NCI-H345 (cell line): ENCODE data around the gene CSNK1G2.

Experiments used
- DNase-seq: peaks from one replicate; lab custom pipeline; 2025; lab: John Stamatoyannopoulos, UW

Gene CSNK1G2

DNA sequence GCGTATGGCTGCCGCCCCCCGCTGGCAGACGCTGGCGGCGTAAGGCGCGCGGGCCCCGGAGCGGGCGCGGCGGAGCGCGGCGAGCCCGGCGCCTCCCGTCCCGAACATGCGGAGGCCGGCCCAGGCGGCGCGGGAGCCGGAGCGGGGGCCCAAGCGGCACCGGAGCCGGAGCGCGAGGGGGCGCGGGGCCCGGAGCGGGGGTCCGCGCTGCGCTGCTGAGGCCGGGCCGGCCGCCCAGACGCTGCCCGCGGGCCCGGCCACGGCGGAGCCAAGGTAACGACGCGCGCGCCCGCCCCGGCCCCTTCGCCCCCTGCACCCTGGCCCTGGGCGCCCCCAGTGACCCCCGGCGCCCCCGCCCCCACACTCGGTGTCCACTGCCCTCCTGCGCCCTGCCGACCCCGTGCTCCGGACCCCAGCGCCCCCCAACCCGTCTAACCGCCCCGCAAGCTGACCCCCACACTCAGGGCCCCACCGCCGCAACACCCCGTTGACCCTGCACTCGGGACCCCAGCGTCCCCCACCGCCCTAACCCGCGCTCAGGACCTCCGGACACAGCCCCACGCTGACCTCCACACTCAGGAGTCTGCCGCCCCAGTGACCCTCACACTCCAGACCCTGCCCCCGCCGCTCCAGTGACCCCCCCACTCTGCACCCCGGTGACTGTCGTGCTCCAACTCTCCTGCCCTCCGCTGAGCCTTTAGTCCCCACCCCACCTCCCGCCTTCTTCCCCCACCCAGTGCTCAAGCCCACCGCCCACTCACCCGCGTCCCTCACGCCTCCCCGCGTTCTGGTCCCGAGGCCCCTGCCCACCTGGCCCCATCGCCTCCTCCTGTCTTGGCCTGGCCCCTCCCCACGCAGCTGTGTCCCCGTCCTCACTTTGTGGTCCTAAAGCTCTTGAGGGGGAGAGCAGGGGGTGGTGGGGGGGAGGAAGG is at the start of gene CSNK1G2:
Gene CSNK1G2, plus strand, starts transcription at position 27 of the 932 bp plus-strand sequence. CDS start 28,601 bp downstream, outside the sequence.
- DNase-seq: no peak

DNA sequence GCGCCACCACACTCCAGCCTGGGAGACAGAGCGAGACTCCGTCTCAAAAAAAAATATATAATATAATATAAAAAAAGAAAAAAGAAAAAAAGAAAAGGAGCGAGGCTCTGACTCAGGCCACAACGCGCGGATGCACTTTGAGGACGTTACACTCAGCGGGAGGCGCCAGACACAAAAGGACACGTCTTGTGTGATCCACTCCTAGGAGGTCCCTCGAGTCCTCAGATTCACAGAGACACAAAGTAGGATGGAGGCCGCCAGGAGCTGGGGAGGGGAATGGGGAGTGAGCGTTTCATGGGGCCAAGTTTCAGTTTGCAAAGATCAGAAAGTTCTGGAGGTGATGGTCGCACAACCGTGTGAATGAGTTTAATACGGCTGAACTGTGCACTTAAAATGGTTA is 47.2 kb upstream of the CSNK1G2 start:
- no peak for DNase-seq

GRCh38 chr19:1896508-1896907 is 44.5 kb upstream of the CSNK1G2 start:
- no peak for DNase-seq

GRCh38 chr19:1901940-1902404 is 39.0 kb upstream of the CSNK1G2 start:
- DNase-seq: no peak

GRCh38 chr19:1902923-1903322 is 38.0 kb upstream of the CSNK1G2 start:
- no peak for DNase-seq

GRCh38 chr19:1904860-1905109 is 36.2 kb upstream of the CSNK1G2 start:
- DNase-seq: no peak

GRCh38 chr19:1905110-1905862 is 35.7 kb upstream of the CSNK1G2 start, which contains the start of the genes ADAT3 and SCAMP4:
ADAT3 (plus strand) TSS chr19:1905399; CDS start chr19:1912048, 6,649 bp downstream.
SCAMP4 (plus strand) TSS chr19:1905399; CDS start chr19:1915020, 9,621 bp downstream.
- DNase-seq: peak; percentile 99

- DNase-seq: no peak
These were observed 35.1 kb upstream of the CSNK1G2 start for GRCh38 chr19:1905863-1906375.

DNA sequence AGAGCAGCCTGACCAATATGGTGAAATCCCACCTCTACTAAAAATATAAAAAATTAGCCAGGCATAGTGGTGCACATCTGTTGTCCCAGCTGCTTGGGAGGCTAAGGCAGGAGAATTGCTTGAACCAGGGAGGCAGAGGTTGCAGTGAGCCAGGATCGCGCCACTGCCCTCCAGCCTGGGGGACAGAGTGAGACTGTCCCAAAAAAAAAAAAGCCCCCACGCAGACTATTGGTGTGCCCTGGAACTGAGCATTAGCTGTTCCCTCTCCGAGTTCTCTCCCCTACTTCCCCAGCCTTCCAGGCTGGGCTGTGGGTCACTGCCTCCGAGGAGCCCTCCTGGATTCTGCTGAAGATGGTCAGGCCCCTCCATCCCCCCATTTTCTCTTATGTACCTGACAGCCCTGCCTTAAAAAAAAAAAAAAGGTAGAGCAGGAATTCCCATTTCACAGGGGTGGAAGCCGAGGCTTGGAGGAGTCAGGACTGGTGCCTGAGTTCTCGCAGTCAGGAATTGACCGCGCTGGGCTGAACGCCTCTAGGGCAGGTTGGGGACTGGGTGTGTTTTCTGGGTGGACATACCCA is 33.9 kb upstream of the CSNK1G2 start:
- no peak for DNase-seq

GRCh38 chr19:1907563-1908363 is 33.2 kb upstream of the CSNK1G2 start:
- DNase-seq: no peak

GRCh38 chr19:1908364-1908678 is 32.7 kb upstream of the CSNK1G2 start:
- no peak for DNase-seq

DNA sequence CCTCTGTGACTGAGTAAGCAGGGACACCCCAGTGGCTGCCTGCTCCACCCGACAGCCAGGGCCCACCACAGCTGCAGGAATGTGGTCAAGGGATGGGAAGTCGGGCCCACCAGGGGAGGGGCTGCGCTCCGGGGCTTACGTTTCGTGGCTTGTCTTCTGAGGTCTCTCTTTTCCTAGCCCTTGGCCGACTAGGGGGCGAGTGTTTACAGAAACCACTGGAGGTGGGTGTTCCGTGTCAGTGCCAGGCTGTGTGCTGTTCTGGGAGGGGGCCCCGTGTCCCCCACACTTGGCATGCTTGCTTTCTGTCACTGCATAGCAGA is 31.3 kb upstream of the CSNK1G2 start:
- no peak for DNase-seq

GRCh38 chr19:1910177-1910576 is 30.8 kb upstream of the CSNK1G2 start:
- no peak for DNase-seq

GRCh38 chr19:1911098-1911497 is 29.9 kb upstream of the CSNK1G2 start:
- no peak for DNase-seq

DNA sequence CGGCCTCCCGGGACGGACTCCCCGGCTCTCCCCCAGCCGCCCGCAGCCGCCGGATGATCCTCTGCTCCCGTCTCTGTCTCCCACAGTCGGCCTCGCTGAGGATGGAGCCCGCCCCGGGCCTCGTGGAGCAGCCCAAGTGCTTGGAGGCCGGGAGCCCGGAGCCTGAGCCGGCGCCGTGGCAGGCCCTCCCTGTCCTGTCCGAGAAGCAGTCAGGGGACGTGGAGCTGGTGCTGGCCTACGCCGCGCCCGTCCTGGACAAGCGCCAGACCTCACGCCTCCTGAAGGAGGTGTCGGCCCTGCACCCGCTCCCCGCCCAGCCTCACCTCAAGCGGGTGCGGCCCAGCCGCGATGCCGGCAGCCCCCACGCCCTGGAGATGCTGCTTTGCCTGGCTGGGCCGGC is 29.0 kb upstream of the CSNK1G2 start:
- DNase-seq: no peak

DNA sequence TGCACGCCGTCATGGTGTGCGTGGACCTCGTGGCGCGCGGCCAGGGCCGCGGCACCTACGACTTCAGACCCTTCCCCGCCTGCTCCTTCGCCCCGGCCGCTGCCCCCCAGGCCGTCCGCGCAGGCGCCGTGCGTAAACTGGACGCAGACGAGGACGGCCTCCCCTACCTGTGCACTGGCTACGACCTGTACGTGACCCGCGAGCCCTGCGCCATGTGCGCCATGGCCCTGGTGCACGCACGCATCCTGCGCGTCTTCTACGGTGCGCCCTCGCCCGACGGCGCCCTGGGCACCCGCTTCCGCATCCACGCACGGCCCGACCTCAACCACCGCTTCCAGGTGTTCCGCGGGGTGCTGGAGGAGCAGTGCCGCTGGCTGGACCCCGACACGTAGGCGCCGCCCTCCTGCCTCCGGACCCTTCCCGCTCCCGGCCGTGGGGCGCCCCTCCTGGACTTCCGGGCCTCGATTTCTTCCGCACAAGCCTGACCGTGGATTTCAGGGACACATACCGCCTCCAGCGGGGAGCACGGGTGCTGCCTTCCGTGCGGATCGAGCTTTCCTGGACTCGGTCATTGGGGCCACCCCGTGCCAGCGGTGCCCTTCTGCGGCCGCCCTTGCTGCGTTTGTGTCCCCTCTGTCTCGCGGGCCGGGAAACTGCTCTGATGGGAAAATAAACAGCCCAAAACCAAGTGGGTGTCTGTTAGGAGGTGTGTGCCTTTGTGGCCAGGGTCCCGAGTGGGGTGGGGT is 28.0 kb upstream of the CSNK1G2 start:
- no peak for DNase-seq

DNA sequence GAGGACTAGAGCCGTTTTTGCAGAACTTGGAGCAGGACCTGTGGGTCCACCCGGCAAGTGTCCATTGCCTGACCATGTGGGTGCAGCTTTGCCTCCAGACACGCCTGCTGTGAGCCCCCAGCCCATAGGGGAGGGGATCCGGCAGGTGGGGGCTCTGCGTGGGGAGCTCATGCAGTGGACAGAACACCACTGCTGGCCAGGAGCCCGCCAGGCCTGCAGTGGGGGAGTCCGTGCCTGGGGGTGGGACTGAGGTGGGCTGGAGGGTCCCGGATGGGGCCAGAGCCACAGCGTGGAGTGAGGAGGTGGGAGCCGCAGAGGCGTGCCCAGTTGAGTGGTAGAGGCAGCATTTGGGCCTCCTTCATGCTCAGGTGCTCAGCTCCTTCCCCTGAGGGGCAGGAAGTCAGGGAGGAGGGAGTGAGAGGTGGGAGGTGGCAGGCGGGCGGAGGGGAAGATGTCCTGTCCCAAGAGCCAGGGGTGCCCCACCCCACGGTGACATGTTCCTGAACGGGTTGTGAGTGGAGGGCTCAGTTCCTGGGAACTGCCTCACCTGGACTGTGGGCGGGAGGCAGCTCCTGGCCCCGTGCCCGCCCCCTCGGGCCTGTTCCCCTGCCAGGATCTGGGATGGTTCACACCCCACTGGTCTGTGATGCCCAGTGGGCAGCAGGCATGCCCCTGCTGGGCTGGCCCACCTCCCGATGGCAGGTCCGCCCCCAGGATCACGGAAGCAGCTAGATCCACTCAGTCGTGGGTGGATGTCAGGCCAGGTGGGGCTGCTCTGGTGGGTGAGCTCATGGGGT is 27.0 kb upstream of the CSNK1G2 start:
- DNase-seq: no peak

DNA sequence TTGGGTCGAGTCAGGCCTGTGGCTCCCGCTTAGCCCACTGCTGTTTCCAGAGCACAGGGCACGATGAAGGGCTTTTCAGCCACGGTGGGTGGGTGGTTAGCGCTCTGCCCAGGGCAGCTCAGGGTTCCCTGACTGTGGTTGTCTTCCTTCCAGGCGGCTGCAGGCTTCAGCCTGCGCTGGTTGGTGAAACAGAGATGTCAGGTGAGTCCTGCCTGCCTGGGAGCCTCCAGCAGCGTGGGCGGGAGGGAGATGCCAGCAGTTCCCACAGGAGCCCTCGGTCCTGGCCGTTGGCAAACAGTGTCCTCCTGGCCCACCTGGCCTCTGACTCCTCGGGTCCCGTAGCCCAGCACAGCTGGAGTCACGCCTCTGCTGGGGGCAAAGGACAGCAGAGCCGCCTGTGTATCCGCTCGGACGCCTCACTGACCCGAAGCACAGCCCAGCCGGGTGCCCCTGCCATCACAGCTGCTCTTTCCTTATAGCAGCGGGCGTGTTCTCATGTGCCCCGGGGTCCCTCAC is 26.1 kb upstream of the CSNK1G2 start:
- DNase-seq: no peak

DNA sequence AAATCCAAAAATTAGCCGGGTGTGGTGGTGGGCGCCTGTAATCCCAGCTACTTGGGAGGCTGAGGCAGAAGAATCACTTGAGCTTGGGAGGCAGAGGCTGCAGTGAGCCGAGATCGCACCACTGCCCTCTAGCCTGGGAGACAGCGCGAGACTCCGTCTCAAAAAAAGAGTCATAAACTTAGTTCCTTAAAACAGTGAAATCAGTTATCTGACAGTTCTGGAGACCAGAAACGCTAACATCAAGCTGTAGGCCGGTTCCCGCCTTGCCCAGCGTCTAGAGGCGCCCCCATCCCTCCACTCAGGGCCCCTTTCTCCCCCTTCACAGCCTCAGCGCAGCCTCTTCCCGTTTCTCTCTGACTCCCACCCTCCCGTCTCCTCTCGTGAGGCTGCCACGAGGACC is 23.8 kb upstream of the CSNK1G2 start:
- no peak for DNase-seq

DNA sequence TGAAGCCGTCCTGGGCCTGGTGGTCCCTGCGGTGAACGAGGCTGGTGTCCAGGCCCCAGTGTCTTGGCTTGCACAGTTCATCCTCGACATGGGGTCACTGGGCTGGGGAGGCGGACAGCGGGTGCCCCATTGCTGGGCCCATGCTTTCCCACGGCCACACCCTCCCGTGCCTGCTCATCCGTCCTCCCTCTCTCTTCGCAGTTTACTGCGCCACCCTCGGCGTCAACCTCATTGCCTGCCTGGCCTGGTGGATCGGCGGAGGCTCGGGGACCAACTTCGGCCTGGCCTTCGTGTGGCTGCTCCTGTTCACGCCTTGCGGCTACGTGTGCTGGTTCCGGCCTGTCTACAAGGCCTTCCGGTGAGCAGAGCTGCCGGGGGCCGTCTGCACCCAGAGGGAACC is 23.0 kb upstream of the CSNK1G2 start:
- no peak for DNase-seq
